ENCODE measurements around the gene BCLAF3. TPM values are rescaled to one million over a fixed set of nuclear protein-coding genes. Genes with fewer than 3 reads are reported as not detected.

The BCLAF3 gene
- total and polyA plus RNA-seq, 2 of the 13 experiments (the other 11 are each of a cell fraction or from before 2014, with no cell fraction given) = 1.5 to 2.7 TPM

DNA sequence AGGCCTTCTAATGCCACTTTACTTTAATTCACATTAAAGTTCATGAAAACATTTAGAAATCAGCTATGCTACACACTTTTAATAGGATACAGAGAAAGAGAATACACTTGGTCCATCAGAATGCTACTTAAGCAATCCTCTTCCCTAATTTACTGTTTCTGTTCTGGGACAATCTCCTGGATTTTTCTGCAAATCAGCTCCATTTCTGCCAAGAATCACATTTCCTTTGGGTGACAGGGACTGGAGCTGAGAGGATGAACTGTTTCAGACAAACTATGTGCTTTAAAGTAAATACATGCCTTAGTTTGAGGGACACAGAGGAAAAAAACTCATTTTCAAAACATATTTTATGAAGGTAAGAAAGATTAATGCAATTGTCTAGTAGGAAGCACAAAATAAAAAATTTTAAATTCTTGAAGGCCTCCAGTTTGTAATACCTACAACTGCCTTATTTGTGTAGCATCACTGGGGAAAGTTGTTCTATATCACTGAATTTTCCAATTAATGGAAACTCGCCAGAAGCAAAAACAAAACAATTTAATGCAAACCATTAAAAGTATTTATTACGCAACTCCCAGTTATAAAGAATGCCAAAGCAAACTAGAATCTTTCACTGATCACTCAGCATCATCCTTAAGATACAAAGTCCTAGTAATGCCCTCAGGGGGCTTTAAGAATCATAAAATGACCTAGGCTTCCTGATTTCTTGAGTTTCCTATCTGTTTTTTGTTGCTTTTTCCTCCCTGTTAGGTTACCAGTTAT is 36.3 kb downstream of the BCLAF3 start (continued):
- TF ChIP-seq, protein P1, sequence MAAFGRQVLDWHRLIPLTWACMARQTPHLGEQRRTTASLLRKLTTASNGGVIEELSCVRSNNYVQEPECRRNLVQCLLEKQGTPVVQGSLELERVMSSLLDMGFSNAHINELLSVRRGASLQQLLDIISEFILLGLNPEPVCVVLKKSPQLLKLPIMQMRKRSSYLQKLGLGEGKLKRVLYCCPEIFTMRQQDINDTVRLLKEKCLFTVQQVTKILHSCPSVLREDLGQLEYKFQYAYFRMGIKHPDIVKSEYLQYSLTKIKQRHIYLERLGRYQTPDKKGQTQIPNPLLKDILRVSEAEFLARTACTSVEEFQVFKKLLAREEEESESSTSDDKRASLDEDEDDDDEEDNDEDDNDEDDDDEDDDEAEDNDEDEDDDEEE (CRISPR knock-in tag; IDR thresholded peaks at IDR 0.05) = no peak
- TF ChIP-seq ZNF282 (IDR thresholded peaks at IDR 0.05; ENCODE audit: partially characterized antibody) (no peak), ZFP41 (CRISPR knock-in tag; IDR thresholded peaks at IDR 0.05; ENCODE audit: borderline replicate concordance) (no peak), CC2D1A (CRISPR knock-in tag; IDR thresholded peaks at IDR 0.05) (no peak), ZBTB38 (CRISPR knock-in tag; IDR thresholded peaks at IDR 0.05) (no peak), HMGA1 (CRISPR knock-in tag; conservative IDR thresholded peaks at IDR 0.05) (no peak), KLF9 (CRISPR knock-in tag; IDR thresholded peaks at IDR 0.05; ENCODE audit: low read depth) (no peak), ARID3A (IDR thresholded peaks at IDR 0.05; ENCODE audit: low read depth, low read length) (no peak), GLI4 (CRISPR knock-in tag; IDR thresholded peaks at IDR 0.05; ENCODE audit: borderline replicate concordance) (no peak)

DNA sequence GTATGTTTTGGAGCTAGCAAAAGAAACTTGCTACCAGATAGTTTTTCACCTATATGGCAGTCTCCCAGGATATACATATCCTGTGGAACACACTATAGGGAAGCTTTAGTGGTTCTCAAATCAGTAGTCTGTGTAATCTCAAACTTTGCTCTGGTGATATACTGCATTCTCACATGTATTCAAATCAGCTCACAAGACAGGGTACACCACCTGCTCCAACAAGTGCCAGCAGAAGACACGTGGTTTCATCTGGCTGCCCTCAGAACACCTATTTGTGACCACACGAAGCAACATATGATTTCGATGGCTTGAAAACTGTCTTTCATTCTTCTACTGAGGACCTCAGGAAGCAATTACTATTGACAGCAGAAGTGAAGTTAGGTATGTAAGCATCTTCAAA is 37.7 kb downstream of the BCLAF3 start:
- no peak for DNase-seq (ENCODE audit: low spot score)
- Histone ChIP-seq H3K79me2 (ENCODE audit: insufficient read depth, low read length) (no peaks in the 10 kb centered on the region), H2AFZ (ENCODE audit: low read length) (no peak overlapping the region), H3K36me3 (replicated peaks in 1 of 2; ENCODE audit: control insufficient read depth in 1 of 2, insufficient read depth in 2 of 2, low read length in 2 of 2) (peaks cover 0 to 1% of the 10 kb centered on the region in 2 experiments; a peak in 1 of 5 replicates), H3K4me2 (ENCODE audit: low read depth, low read length) (no peak overlapping the region), H3K9me3 (ENCODE audit: low read length) (no peaks in the 10 kb centered on the region), H3K9ac (ENCODE audit: insufficient read depth, low read depth, low read length) (no peak overlapping the region), H4K20me1 (ENCODE audit: insufficient read depth, low read length) (no peaks in the 10 kb centered on the region), H3K27me3 (ENCODE audit: control insufficient read depth in 1 of 2, insufficient read depth in 2 of 2, low read length in 2 of 2) (no peaks in the 10 kb centered on the region), H3K4me3 (replicated peaks in 1 of 3; ENCODE audit: insufficient read depth in 1 of 3, low read depth in 2 of 3, low read length in 3 of 3) (no peak overlapping the region), H3K4me1 (ENCODE audit: insufficient read depth, low read length) (peaks cover 2% of the 10 kb centered on the region), H3K27ac (ENCODE audit: extremely low read length, insufficient read depth, low read length) (no peak overlapping the region)
- BruUV-seq (replicated peaks) = no TSS peak
- in situ Hi-C loops (cut with HindIII; ENCODE audit: extremely low pct_ligation_motif_present, low pct_unique_long_range_greater_than_20kb) = no loop called here
- ChIA-PET POLR2A (no interaction called here), CTCF (ENCODE audit: low intra/inter-chr PET ratio, low total read pairs) (no interaction called here)
- no peak for FAIRE-seq
- ATAC-seq = no peak
- 100% methylated on average over 2 of the region's 3 CpGs for WGBS (ENCODE audit: low lambda C conversion rate)
- intact Hi-C loops (cut with micrococcal nuclease; ENCODE audit: unreplicated experiment) = no loop called here
- no peak for TF ChIP-seq ZNF234 (CRISPR knock-in tag; conservative IDR thresholded peaks at IDR 0.05)
- TF ChIP-seq YEATS4 (CRISPR knock-in tag; IDR thresholded peaks at IDR 0.05; ENCODE audit: borderline replicate concordance) = no peak
- TF ChIP-seq SP5 (CRISPR knock-in tag; IDR thresholded peaks at IDR 0.05; ENCODE audit: borderline replicate concordance, low read depth) = no peak
- TF ChIP-seq ZNF20 (CRISPR knock-in tag; IDR thresholded peaks at IDR 0.05) = no peak
- no peak for TF ChIP-seq SMARCC2 (IDR thresholded peaks at IDR 0.05)
- TF ChIP-seq ZNF75D (CRISPR knock-in tag; IDR thresholded peaks at IDR 0.05; ENCODE audit: borderline replicate concordance) = no peak
- no peak for TF ChIP-seq NFE2L1 (CRISPR knock-in tag; IDR thresholded peaks at IDR 0.05; ENCODE audit: borderline replicate concordance)
- no peak for TF ChIP-seq ZNF543 (CRISPR knock-in tag; IDR thresholded peaks at IDR 0.05)
- TF ChIP-seq ZSCAN21 (CRISPR knock-in tag; IDR thresholded peaks at IDR 0.05; ENCODE audit: borderline replicate concordance) = no peak
- TF ChIP-seq JARID2 (CRISPR knock-in tag; IDR thresholded peaks at IDR 0.05; ENCODE audit: insufficient replicate concordance) = no peak
- no peak for TF ChIP-seq ZNF569 (CRISPR knock-in tag; IDR thresholded peaks at IDR 0.05; ENCODE audit: borderline replicate concordance)
- no peak for TF ChIP-seq ZFY (CRISPR knock-in tag; IDR thresholded peaks at IDR 0.05)
- no peak for TF ChIP-seq NCOR1 (IDR thresholded peaks at IDR 0.05; ENCODE audit: borderline replicate concordance, low read length)
- no peak for TF ChIP-seq HDAC6 (IDR thresholded peaks at IDR 0.05; ENCODE audit: low read depth, low read length)
